A549 (cell line): ENCODE results near the gene TPM2. TPM values are rescaled to one million over a fixed set of nuclear protein-coding genes. Genes with fewer than 3 reads are reported as not detected.

Experiments used
- ATAC-seq, 2 experiments: fragments of 200-7000 bp in 1 of 2; fragments of >200 bp in 1 of 2; cut with Nextera tagmentation in 1 of 2; cut with Tn5 transposase in 1 of 2; 3 replicates each; pipeline versions ENCODE4 v1.8.0 to v1.9.1; 2018 to 2020; ENCODE audit warnings: mild to moderate bottlenecking in 1 of 2, moderate library complexity in 1 of 2
- CTCF ChIA-PET: fragments of 300-600 bp; sonication (Branson Sonifier 250); formaldehyde crosslinking; extraction: SDS; loops from one replicate; lab custom pipeline; 2021; ENCODE audit warnings: antibody characterized with exemption, inconsistent platforms; lab: Yijun Ruan, JAX
- POLR2A ChIA-PET: fragments of 350-600 bp; formaldehyde crosslinking; extraction: SDS; loops from one replicate; lab custom pipeline; 2021; ENCODE audit warnings: antibody characterized with exemption, inconsistent platforms; lab: Yijun Ruan, JAX
- DNase-seq, 2 experiments: peaks; one replicate each; pipeline versions ENCODE4 v3.0.0 to v3.0.0-alpha.2; 2011 to 2016; ENCODE audit warnings: low read depth in 1 of 2, low spot score in 1 of 2
- FAIRE-seq: peaks from 2 replicates; lab custom pipeline; 2011; peaks lifted over from hg19 to GRCh38; lab: Jason Lieb, UNC
- H3K27ac ChIP-seq, 2 experiments: fragments of >200 bp; sonication (Bioruptor Twin); formaldehyde crosslinking; 3 replicates each; pipeline ENCODE4 v1.5.1; 2016 to 2017
- H3K4me1 ChIP-seq: fragments of >200 bp; sonication (Bioruptor Twin); formaldehyde crosslinking; 3 replicates; pipeline ENCODE4 v1.6.1; 2016
- H3K4me2 ChIP-seq: fragments of >200 bp; sonication (Bioruptor Twin); formaldehyde crosslinking; 3 replicates; pipeline ENCODE4 v1.6.1; 2016
- H3K4me3 ChIP-seq: fragments of >200 bp; sonication (Bioruptor Twin); formaldehyde crosslinking; 3 replicates; pipeline ENCODE4 v1.5.1; 2016
- H3K9me3 ChIP-seq: fragments of >200 bp; sonication (Bioruptor Twin); formaldehyde crosslinking; 3 replicates; pipeline ENCODE4 v1.6.1; 2016
- BCL3 ChIP-seq: fragments of >200 bp; sonication (Bioruptor Twin); formaldehyde crosslinking; IDR thresholded peaks from 3 replicates; pipeline ENCODE4 v1.6.1; 2016
- CBX2 ChIP-seq: fragments of 200-600 bp; sonication (generic); IDR thresholded peaks from 2 replicates; pipeline ENCODE4 v1.6.1; 2016; ENCODE audit warnings: low read depth, mild to moderate bottlenecking, borderline replicate concordance
- EHF ChIP-seq: fragments of 250-450 bp; sonication (Bioruptor Pico); IDR thresholded peaks from 2 replicates; pipeline ENCODE4 v1.5.0; 2020; ENCODE audit warnings: mild to moderate bottlenecking
- FOSL2 ChIP-seq, 2 experiments: fragments of 450-650 bp in 1 of 2; fragments of >200 bp in 1 of 2; sonication (Bioruptor Twin) in 1 of 2; formaldehyde crosslinking; IDR thresholded peaks; 2 replicates each; pipeline versions ENCODE4 v1.5.0 to v1.6.1; 2016 to 2020; ENCODE audit warnings: mild to moderate bottlenecking in 1 of 2, moderate library complexity in 1 of 2
- FOXS1 ChIP-seq: fragments of 250-450 bp; sonication (Bioruptor Pico); IDR thresholded peaks from 2 replicates; pipeline ENCODE4 v1.5.0; 2020; ENCODE audit warnings: mild to moderate bottlenecking, moderate library complexity
- HDAC2 ChIP-seq: fragments of 200-600 bp; sonication (generic); IDR thresholded peaks from 2 replicates; pipeline ENCODE4 v1.6.1; 2016
- HEYL ChIP-seq: fragments of 250-450 bp; sonication (Bioruptor Pico); IDR thresholded peaks from 2 replicates; pipeline ENCODE4 v1.8.0; 2021; ENCODE audit warnings: mild to moderate bottlenecking, moderate library complexity
- JUN ChIP-seq, 2 experiments: fragments of >200 bp; sonication (Bioruptor Twin); formaldehyde crosslinking; IDR thresholded peaks; 2 replicates in 1 of 2; 3 replicates in 1 of 2; pipeline ENCODE4 v1.6.1; 2016 to 2017
- KDM1A ChIP-seq: fragments of 200-600 bp; sonication (generic); IDR thresholded peaks from 2 replicates; pipeline ENCODE4 v1.6.1; 2016; ENCODE audit warnings: low read depth, mild to moderate bottlenecking
- KDM5A ChIP-seq: fragments of 200-600 bp; sonication (generic); IDR thresholded peaks from 2 replicates; pipeline ENCODE4 v1.6.1; 2016; ENCODE audit warnings: antibody characterized with exemption, mild to moderate bottlenecking
- NFE2L2 ChIP-seq: fragments of 150-350 bp; conservative IDR thresholded peaks from 2 replicates; pipeline ENCODE4 v1.6.1; 2014; ENCODE audit warnings: low read length
- NPAS2 ChIP-seq: fragments of 250-450 bp; sonication (Bioruptor Pico); IDR thresholded peaks from 2 replicates; pipeline ENCODE4 v1.8.0; 2022; ENCODE audit warnings: mild to moderate bottlenecking, moderate library complexity, borderline replicate concordance
- PBX3 ChIP-seq: IDR thresholded peaks from 2 replicates; pipeline ENCODE4 v1.6.1; 2012
- RNF2 ChIP-seq: fragments of 200-600 bp; sonication (generic); IDR thresholded peaks from 2 replicates; pipeline ENCODE4 v1.6.1; 2016; ENCODE audit warnings: low read depth, mild to moderate bottlenecking, antibody characterized with exemption, moderate library complexity, borderline replicate concordance
- SMC3 ChIP-seq: fragments of >200 bp; sonication (Bioruptor Twin); formaldehyde crosslinking; IDR thresholded peaks from 3 replicates; pipeline ENCODE4 v1.6.1; 2018; ENCODE audit warnings: inconsistent platforms
- WGBS: methylation state at CpG from one replicate; pipeline ENCODE4 v1.1.6; 2017; ENCODE audit errors: missing lambda C conversion rate; 5-methylcytosine and 5-hydroxymethylcytosine counted together
- polyA plus RNA-seq, 4 experiments: library from polyadenylated mRNA; depleted of rRNA in 3 of 4; stranded (reverse); fragments of >200 nt; fragmentation: RNase III in 1 of 4; extraction: RNeasy Plus Mini Kit Qiagen cat#74134 plus additional on column Dnase treatment in 1 of 4; gene quantifications; 2 replicates in 3 of 4; 3 replicates in 1 of 4; pipeline ENCODE4 v1.2.3, GENCODE V29; 2011 to 2017
- TF ChIP-seq, protein P1 (sequence below): fragments of >200 bp; sonication (Bioruptor Twin); formaldehyde crosslinking; IDR thresholded peaks from 3 replicates; pipeline ENCODE4 v1.5.1; 2016
- TF ChIP-seq, protein P2 (sequence below): fragments of 250-450 bp; sonication (Bioruptor Pico); IDR thresholded peaks from 2 replicates; pipeline ENCODE4 v1.5.0; 2020; ENCODE audit warnings: low read depth, mild to moderate bottlenecking, moderate library complexity
- TF ChIP-seq, protein P3 (sequence below): fragments of 250-450 bp; sonication (Bioruptor Pico); IDR thresholded peaks from 2 replicates; pipeline ENCODE4 v1.5.0; 2021; ENCODE audit warnings: mild to moderate bottlenecking, moderate library complexity, borderline replicate concordance

Gene TPM2
- polyA plus RNA-seq, 2 of the 4 experiments (the other 2 are of a cell fraction) = 281 to 956 TPM

DNA sequence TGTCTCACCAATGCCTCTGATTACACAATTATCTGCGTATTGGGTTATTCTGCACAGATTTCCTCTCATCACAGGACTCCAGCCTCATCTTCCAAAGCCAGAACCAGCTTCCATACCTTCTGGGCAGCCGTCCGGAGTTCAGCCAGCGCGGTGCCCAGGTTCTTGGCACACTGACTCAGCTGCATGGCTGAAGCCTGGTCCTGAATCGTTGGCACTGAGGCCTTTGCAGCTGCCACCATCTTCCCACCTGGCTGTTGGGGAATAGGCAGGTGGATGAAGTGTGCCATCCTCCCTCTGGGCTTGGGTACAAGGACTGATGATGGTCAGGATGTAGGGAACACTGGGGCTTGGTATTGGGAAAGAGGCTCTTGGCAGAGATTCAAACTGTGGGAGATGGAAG is 24.4 kb upstream of the TPM2 start:
- Histone ChIP-seq H3K4me1 (no peaks in the 10 kb centered on the region), H3K9me3 (no peaks in the 10 kb centered on the region), H3K4me3 (no peak overlapping the region), H3K4me2 (no peak overlapping the region), H3K27ac (no peak overlapping the region)
- DNase-seq = no peak
- POLR2A ChIA-PET = interaction anchor here (0.6 to 1.0 kb wide), 3 partner anchors 14 to 1861 kb away, joined by 3 to 4 read pairs (median 3); partner anchors contain the start of gene ARHGEF39
- no peak for ATAC-seq
- CTCF ChIA-PET = interaction anchor here (1.1 to 32.5 kb wide), 7 partner anchors 4 to 111 kb away, joined by 4 to 758 read pairs (median 6); partner anchors contain the start of genes CREB3, TLN1 and TPM2
- WGBS = 78% methylated on average over 6 of the region's 6 CpGs
- FAIRE-seq = no peak
- TF ChIP-seq EHF (CRISPR knock-in tag) (no peak), JUN (IDR thresholded peaks at IDR 0.05) (no peak), NPAS2 (CRISPR knock-in tag) (no peak), SMC3 (no peak), RNF2 (no peak), FOXS1 (CRISPR knock-in tag) (no peak), NFE2L2 (no peak), HEYL (CRISPR knock-in tag) (no peak), BCL3 (no peak), PBX3 (no peak), KDM5A (no peak), HDAC2 (no peak)
- TF ChIP-seq, protein P1, sequence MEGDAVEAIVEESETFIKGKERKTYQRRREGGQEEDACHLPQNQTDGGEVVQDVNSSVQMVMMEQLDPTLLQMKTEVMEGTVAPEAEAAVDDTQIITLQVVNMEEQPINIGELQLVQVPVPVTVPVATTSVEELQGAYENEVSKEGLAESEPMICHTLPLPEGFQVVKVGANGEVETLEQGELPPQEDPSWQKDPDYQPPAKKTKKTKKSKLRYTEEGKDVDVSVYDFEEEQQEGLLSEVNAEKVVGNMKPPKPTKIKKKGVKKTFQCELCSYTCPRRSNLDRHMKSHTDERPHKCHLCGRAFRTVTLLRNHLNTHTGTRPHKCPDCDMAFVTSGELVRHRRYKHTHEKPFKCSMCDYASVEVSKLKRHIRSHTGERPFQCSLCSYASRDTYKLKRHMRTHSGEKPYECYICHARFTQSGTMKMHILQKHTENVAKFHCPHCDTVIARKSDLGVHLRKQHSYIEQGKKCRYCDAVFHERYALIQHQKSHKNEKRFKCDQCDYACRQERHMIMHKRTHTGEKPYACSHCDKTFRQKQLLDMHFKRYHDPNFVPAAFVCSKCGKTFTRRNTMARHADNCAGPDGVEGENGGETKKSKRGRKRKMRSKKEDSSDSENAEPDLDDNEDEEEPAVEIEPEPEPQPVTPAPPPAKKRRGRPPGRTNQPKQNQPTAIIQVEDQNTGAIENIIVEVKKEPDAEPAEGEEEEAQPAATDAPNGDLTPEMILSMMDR = no peak
- TF ChIP-seq, protein P2, sequence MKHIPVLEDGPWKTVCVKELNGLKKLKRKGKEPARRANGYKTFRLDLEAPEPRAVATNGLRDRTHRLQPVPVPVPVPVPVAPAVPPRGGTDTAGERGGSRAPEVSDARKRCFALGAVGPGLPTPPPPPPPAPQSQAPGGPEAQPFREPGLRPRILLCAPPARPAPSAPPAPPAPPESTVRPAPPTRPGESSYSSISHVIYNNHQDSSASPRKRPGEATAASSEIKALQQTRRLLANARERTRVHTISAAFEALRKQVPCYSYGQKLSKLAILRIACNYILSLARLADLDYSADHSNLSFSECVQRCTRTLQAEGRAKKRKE (CRISPR knock-in tag) = no peak

GRCh38 chr9:35713578-35713977 is 23.9 kb upstream of the TPM2 start:
- H3K4me3 ChIP-seq = no peak overlapping the region
- no peaks in the 10 kb centered on the region for H3K9me3 ChIP-seq
- H3K4me2 ChIP-seq = no peak overlapping the region
- no peak for DNase-seq
- ChIA-PET POLR2A (interaction anchor here (1.0 kb wide), 1 partner anchor 49 kb away, joined by 3 read pairs; the partner anchor contains the start of gene ARHGEF39), CTCF (interaction anchor here (1.0 to 32.5 kb wide), 7 partner anchors 4 to 110 kb away, joined by 4 to 758 read pairs (median 6); partner anchors contain the start of genes CREB3, TLN1 and TPM2)
- no peak for TF ChIP-seq SMC3
- TF ChIP-seq, protein P3, sequence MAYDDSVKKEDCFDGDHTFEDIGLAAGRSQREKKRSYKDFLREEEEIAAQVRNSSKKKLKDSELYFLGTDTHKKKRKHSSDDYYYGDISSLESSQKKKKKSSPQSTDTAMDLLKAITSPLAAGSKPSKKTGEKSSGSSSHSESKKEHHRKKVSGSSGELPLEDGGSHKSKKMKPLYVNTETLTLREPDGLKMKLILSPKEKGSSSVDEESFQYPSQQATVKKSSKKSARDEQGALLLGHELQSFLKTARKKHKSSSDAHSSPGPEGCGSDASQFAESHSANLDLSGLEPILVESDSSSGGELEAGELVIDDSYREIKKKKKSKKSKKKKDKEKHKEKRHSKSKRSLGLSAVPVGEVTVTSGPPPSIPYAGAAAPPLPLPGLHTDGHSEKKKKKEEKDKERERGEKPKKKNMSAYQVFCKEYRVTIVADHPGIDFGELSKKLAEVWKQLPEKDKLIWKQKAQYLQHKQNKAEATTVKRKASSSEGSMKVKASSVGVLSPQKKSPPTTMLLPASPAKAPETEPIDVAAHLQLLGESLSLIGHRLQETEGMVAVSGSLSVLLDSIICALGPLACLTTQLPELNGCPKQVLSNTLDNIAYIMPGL (CRISPR knock-in tag) = no peak
- TF ChIP-seq KDM1A = no peak
- TF ChIP-seq CBX2 = no peak
- TF ChIP-seq, protein P1 = no peak
- no peak for TF ChIP-seq NPAS2 (CRISPR knock-in tag)
- TF ChIP-seq FOSL2 (IDR thresholded peaks at IDR 0.05) = no peak
- TF ChIP-seq FOSL2 (CRISPR knock-in tag; IDR thresholded peaks at IDR 0.05) = no peak
- ATAC-seq = no peak
- 94% methylated on average over 3 of the region's 3 CpGs for WGBS
- FAIRE-seq = no peak
- no peak overlapping the region for H3K27ac ChIP-seq
- H3K4me1 ChIP-seq = no peaks in the 10 kb centered on the region
